Measurements from ENCODE around the gene CRB2.
"Not testable (repeated sequence)": the region's sequence is repeated elsewhere in the genome, so short reads cannot be mapped to it uniquely, and the experiment has no call there.

Gene CRB2

DNA sequence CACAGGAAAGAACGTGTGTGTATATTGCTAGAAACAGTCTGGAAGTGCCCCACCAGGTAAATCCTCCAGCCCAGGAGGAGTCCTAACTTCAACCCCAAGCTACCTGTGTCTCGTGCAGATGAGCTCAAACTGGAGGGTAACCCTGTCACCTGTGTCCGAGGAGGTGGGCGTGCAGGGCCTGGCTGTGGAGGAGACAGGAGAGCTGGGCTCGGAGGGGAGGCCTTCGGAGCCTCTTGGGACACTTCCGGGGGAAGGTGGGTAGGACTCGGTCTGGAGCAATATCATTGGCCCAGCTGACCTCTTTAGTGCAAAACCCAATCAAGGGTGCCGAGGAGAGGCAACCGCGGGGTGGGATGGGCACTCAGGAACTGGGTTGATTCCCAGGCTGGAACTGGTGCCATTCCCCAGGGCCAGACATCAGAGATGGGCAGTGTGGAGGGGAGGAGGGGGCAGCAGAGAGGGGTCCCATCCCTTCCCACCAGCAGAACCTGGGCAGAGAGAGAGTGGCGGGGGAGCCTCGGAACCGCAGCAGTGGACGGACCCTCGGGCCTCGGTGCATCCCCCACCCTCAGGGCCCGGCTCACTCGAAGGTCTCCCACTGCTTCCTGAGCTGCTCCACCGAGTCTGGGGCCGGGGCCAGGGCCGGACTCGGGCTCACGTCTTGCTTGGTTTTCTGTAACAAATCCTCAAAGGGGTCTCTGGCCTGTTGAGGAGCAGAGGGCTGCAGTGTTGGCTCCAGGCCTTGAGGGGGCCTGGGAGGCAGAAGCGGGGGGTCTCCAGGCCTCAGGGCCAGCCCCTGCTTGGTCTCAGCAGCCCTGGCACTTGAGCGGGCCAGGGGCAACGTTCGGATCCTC is 25.1 kb downstream of the CRB2 start:
- DNase-seq (ENCODE audit: low read depth in 2 of 2): no peak

DNA sequence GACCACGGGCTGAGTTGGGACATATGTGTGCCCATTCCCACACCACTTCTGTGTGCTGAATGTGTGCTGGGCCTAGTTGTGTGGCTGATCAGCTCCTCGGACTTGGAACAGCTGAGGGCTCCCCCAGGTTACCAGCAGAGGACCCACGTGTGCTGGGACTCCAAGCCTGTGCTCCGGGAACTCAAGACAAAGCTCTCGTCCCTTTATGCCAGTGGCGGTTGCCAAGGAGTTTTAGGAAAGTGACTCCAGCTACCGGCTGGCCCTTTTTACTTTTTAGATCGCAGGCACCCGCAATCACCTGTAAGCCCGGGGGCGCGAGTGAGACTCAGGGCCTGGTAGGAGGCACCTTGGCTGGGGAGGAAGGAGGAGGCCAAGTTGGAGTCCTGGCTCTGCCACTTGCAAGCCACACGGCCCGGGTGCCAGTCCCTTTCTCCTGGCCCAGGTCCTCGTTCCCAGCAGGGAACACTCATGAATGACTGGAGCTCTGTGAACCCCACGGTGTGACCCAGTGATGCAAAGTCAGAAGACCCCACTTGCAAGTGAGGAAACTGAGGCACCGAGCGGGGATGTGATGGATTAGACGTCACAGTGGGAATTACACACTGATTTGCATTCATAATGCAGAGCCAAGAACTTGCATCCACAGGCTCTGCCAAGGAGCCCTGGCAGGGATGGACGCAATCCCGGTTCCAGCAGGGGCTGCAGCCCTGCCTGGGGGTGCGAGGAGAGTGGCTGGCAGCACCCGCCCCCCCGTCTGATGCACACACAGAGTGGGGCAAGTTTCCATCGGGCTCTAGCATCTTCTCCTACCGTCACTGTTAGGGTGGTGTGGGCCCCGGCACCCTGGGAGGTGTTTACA is 26.9 kb downstream of the CRB2 start:
- no peak for DNase-seq (ENCODE audit: low read depth in 2 of 2)

DNA sequence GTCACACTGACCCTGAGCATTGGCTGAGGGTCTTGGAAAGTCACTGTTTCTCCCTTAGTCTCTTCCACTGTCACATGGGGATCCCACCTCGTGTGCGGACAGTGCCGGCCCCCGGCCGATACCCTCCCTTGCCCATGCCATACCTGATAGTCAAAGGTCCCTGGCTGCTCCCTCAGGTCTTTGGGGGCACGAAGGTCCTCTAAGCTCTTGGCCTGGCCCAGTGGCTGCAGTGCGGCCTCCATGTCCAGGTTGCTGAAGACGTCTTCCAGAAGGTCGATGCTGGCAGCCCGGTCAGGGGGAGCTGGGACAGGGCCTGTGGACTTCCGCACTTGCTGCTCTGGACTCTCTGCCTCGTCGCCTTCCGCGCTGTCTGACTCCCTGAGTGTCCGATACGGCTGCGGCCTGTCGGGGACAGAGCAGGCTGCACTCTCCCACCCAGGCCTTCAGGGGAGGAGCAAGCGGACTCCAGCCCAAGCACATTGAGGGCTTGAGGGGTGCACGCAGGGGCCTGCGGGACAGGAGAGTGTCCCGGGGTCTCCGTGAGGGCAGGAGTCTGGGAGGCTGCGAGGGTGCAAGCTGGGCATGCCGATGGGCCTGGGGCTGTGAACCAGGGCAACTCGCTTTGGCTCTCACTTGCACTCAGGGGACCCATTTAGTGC is 27.6 kb downstream of the CRB2 start:
- DNase-seq (ENCODE audit: low read depth in 2 of 2): no peak

DNA sequence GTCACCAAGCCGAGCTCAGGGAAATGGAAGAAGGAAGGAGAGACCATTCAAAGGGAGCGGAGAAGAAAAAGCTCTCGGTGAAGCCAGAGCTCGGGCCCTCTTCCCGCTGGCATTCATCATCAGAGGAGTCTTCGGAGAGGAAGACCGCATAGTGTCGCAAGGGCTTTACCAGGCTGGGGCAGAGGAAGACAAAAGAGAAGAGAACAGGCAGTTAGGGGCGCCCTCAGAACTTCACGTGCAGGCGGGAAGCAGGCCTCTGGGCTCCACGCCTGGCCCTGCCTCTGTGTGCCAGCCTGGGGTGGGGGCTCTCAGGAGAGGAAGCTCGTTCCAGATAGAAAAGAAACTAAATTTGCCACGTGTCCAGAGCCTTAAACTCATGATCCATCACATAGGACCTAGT is 31.7 kb downstream of the CRB2 start:
- no peak for DNase-seq (ENCODE audit: low read depth in 2 of 2)

GRCh38 chr9:123389070-123389469 is 33.1 kb downstream of the CRB2 start:
- no peak for DNase-seq (ENCODE audit: low read depth in 2 of 2)

- DNase-seq (ENCODE audit: low read depth in 2 of 2): no peak
Observed at GRCh38 chr9:123389698-123390097, 33.7 kb downstream of the CRB2 start.

- DNase-seq (ENCODE audit: low read depth in 2 of 2): no peak
Observed at GRCh38 chr9:123390337-123391135, 34.5 kb downstream of the CRB2 start.

GRCh38 chr9:123391233-123391632 is 35.2 kb downstream of the CRB2 start:
- no peak for DNase-seq (ENCODE audit: low read depth in 2 of 2)

DNA sequence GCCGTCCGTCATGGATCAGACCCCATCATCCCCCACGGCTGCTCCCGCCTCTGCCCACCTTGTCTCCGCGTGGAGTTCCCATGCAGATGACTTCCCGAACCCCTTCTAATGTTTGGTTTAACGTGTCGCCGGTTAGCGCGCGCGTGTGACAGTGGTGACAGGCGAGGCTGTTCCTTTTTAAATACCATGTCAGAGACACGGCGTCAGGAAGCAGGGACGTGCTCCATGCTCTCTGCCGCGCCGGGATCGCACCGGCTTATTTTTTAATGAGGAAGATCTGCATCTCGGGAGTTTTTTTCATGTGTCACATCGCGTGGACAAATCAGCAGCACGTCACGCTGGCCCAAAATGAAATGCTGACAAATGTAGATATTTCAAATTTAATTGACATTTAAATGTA is 35.9 kb downstream of the CRB2 start:
- DNase-seq (ENCODE audit: low read depth in 2 of 2): no peak

DNA sequence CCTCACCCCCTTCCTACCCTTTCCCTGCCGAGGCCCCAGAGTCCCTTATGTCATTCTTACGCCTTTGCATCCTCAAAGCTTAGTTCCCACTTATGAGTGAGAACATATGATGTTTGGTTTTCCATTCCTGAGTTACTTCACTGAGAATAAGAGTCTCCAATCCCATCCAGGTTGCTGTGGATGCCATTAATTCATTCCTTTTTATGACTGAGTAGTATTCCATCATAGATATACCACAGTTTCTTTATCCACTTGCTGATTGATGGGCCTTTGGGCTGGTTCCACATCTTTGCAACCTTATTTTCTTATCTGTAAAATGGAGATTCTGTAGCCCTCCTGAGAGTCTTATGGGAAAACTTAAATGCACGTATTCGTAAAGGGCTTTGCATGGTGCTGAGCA is 36.8 kb downstream of the CRB2 start:
- no peak for DNase-seq (ENCODE audit: low read depth in 2 of 2)

- DNase-seq (ENCODE audit: low read depth in 2 of 2): no peak
Observed at GRCh38 chr9:123394291-123395235, 38.6 kb downstream of the CRB2 start.

DNA sequence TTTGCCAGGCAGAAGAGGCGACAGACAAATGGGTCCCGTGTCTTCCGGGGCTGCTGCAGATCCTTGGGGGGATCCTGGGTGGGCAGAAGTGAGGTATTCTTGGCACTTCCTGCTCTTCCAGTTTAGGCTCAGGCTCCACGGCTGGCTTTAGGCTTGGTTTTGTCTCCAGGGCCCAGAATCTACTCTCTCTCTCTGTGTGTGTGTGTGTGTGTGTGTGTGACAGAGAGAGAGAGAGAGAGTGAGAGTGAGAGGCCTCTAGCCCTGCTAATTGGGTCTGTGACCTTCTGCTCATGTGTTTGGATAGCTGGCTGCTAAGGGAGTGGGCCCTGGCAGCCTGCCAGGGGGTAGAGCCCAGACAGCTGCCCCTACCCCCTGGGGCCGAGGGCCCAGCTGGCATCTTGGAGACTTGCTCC is 39.3 kb downstream of the CRB2 start:
- DNase-seq (ENCODE audit: low read depth in 2 of 2): no peak

GRCh38 chr9:123395689-123396511 is 39.9 kb downstream of the CRB2 start:
- no peak for DNase-seq (ENCODE audit: low read depth in 2 of 2)

DNA sequence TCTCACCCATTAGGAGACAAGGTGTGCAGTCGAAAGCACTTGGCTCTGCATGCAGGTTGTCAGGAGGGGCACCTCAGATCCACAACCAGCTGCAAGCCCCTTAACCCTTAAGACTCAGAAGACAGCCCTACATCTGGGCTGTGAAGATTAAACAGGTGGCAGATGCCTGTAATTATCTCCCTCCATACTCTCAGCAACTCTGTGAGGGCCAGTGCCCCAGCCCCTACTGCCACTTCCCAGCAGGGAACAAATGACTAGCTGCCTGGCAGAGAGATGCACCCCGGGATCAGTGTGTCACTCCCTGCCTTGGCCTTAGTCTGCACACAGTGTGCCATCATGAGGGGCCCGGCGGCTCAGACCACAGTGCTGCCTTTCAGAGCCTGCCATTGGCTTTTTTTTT is 42.0 kb downstream of the CRB2 start:
- DNase-seq (ENCODE audit: low read depth in 2 of 2): no peak

GRCh38 chr9:123398938-123399337 is 42.9 kb downstream of the CRB2 start:
- DNase-seq (ENCODE audit: low read depth in 2 of 2): not testable (repeated sequence)

GRCh38 chr9:123399803-123400378 is 43.9 kb downstream of the CRB2 start:
- DNase-seq (ENCODE audit: low read depth in 2 of 2): no peak

DNA sequence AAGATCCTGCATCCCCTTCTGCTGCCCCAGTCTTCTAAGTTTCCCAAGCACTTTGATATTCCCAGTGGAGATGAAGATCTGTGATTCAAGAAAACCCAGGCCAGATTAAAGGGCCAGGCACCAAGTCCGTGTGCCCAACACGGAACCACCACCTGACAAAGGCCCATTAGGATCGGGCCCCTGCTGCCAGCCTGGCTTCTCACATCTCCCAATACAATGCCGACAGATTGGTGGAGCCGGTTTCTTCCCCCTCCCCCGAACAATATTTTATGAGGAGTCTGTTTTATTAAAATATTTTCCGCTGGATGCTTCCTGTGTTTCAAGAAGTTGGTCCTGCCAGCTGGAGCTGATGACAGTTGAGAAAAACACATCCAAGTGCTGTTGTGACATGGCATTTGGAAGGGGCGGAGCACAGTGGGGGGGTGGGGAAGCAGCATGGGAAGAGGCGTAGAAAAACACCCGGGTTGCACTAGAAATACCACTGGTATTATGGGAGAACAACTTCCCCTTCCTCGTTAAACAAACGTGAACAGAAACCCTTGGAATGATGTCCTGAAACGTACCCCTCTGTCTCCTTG is 45.0 kb downstream of the CRB2 start:
- DNase-seq (ENCODE audit: low read depth in 2 of 2): no peak

DNA sequence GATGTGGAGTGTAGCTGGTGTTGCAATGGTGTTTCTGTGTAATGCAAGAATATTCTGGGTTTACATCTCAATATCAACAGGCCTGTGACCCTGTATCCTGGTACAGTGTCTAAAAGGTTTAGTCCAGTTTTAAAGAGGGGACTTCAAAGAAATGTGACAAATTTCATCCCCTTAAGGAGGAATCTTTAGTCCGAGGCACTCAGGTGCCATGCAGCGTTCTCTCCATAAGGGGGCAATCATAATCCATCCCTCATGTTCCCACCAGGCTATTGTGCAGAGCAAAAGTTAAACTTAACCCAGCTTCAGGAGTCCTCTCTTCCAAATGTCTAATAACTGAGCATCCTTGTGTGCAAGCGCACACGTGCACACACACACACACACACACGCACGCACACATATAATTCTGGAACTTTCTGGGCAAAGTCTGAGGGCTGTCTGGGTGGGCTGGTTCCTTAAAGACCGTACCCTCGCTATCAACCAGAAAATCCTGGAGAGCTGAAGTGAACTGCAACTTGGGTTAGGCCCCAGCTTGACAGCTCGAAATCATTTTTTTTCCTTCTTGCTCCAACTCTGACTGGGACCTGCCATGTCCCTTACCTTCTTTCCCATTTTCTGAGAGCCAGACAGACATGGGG is 46.0 kb downstream of the CRB2 start:
- DNase-seq (ENCODE audit: low read depth in 2 of 2): no peak
